ENCODE measurements around the gene CCL19.

DNA sequence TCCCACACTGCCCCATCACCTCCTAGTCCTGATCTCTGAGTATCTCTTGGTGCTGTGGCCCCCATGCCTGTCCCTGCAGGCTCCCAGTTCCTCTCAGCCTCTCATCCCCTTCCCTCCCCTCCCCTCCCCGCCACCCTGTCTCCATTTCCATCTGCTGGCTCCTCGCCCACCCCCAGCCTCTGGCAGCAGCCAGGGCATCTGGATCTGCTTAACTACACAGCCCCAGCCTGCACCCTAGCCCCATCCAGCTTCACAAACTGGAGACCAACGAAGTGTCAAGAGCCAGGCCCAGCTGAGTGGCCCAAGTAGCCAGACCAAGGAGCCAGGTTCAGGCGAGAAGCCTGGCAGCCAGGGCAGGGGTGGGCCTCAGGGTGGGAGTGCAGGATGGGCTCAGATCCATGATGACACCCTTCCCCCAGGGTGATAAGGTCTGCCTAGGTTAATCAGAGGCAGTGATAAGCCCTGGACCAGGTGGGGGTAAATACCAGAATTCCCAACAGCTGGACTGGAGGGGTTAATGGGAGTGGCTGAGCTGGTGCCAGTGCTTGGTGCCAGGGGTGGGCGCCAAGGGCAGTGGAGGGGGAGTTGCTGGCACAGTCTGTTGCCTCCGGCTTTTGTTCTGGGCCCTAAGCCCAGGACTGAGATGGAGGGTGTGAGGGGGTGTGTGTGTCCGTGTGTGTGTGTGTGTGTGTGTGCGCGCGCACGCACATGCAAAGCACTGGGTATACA lies 36.6 kb downstream of the CCL19 start:
- TF ChIP-seq, protein P1, sequence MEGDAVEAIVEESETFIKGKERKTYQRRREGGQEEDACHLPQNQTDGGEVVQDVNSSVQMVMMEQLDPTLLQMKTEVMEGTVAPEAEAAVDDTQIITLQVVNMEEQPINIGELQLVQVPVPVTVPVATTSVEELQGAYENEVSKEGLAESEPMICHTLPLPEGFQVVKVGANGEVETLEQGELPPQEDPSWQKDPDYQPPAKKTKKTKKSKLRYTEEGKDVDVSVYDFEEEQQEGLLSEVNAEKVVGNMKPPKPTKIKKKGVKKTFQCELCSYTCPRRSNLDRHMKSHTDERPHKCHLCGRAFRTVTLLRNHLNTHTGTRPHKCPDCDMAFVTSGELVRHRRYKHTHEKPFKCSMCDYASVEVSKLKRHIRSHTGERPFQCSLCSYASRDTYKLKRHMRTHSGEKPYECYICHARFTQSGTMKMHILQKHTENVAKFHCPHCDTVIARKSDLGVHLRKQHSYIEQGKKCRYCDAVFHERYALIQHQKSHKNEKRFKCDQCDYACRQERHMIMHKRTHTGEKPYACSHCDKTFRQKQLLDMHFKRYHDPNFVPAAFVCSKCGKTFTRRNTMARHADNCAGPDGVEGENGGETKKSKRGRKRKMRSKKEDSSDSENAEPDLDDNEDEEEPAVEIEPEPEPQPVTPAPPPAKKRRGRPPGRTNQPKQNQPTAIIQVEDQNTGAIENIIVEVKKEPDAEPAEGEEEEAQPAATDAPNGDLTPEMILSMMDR (IDR thresholded peaks at IDR 0.05; ENCODE audit: borderline replicate concordance, extremely low read depth, low read length, poor library complexity, severe bottlenecking), result no peak
- TF ChIP-seq EZH2 (IDR thresholded peaks at IDR 0.05; ENCODE audit: borderline replicate concordance, low read depth, low read length, severe bottlenecking), result no peak
